Measurements from ENCODE around the gene ESF1.
"Not testable (repeated sequence)": the region's sequence is repeated elsewhere in the genome, so short reads cannot be mapped to it uniquely, and the experiment has no call there.

The ESF1 gene

DNA sequence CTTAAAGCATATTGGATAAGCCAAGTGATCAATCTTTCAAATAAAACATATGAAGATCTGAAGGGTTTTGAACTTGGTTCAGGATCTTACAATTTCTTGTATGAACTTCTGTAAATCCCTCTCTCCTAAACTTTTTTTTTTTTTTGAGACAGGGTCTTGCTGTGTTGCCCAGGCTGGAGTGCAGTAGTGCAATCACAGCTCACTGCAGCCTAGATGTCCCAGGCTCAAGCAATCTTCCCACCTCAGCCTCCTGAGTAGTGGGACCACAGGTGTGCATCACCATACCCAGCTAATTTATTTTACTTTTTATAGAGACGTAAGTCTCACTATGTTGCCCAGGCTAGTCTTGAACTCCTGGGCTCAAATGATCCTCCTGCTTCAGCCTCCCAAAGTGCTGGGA is 46.5 kb downstream of the ESF1 start:
- DNase-seq, result not testable (repeated sequence)

DNA sequence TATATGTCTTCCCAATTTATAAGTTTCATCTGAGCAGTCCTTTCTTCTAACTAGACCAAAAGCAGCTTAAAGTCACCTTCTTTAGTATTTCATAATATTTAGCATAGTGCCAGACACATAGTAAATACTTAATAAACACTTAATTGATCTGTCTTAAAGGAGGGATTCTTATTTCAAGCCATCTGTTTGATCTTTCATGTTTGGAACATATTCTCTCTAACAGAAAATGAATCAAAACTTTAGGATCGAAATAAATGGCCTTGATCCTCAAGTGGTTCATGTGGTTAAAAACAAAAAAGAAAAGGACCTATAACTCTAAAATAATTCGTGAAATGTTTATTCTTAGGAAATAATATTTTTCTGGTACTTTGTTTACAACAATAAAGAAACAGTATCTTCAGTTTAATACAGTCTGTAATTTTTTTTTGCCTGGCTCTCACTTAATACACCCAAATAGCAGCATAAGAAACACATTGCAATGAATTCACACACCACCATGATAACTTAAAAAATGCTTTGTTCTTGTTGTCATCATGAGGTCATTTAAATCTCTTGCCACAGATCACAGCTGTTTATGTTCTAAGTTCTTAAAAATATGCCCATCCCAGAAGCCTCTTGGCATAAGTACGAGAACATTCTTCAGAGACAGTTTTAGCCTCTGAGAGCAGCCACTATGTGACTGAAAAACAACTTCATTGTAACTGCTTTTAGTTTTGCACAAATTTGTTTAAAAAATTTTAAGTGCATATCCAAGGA is 48.1 kb downstream of the ESF1 start:
- DNase-seq, result no peak

DNA sequence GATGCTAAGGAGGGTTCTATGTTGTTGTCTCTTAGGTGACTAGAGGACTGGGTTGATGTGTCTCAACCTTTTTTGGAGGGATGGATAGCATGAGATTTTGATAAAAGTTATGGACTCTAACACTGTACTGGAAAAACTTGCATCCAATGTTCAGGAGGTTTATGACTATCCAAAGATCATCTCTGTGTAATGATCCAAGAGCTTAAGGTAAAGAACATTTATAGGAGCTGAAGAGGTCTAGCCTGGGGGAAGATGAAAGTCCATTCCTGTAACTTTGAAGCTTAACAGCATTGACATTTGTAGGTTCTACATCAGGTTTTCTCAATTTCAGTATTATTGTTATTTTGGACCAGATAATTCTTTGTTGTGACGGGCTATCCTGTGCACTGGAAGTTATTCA is 48.9 kb downstream of the ESF1 start:
- no peak for DNase-seq

DNA sequence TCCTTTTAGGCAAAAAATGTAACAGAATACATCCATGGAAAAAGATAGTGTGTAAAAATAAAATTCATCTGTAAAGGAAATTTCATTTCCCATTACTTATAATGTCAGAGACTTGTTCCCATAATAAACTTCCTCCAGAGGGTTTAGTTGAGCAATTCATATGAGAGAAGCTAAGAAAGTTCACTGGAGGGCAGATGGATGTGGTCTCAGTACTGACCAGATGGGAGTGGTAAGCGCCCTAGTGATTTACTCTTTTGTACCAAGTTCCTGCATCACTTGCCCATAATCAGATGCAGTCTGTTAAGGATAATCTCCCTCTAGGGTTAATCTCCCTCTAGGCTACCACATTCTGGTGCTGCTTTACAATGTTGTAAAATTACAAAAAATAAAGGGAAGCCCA is 61.7 kb downstream of the ESF1 start:
- DNase-seq, result no peak

DNA sequence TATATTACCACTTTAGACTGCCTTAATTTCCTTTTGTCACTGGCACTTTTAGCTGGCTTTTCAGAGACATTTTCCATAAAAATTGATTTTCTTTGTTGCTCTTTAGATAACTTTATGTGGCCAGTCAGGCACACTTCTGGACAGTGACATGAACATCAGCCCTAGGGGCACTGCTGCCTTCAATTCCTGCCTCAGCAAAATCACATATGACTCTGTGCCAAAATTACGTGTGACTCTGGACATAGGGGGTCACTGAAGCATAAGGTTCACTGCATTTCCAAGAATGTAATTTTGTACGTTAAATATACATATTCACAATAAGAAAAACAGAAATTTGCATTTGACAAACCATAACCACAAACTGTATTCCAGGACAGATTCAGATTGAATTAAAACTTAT is 66.5 kb downstream of the ESF1 start:
- no peak for DNase-seq

DNA sequence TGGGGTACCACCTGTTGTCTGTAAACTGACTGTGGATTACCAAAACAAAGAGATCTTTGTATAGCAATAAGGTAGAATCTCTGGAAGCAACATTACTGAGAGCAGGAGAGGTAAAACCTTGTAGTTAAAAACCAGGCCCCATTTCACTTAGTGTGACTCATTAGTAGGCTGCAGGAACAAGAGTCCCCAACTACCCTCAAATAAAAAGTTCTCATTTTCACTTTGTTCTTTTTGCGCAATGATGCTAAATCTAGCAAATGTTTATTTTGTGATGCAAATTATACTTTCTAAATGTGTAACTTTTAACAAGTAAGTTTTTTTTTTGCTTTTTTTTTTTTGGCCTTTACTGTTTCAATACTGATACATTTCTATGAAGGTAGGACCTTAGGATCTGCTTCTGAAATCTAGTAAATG is 67.1 kb downstream of the ESF1 start:
- DNase-seq, result peak in 1 of 5 experiments; percentile 17

DNA sequence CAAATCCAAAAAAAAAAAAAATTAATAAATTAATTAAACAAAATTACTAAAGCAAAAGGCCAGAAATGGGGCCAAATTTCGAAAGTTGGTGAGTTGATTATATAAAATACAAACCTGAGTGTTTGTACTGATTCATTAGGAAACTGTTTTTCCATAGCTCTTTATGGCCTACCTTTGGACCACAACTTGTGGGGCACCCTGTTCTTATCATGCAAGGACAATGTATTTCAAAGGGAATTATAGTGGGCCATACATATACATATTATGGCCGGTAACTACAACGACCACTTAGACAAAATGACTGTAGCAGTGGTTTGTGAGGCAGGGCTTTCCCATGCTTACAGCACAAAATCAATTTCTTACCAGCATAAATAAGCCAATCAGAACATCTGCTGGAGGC is 69.5 kb downstream of the ESF1 start:
- DNase-seq, result no peak

DNA sequence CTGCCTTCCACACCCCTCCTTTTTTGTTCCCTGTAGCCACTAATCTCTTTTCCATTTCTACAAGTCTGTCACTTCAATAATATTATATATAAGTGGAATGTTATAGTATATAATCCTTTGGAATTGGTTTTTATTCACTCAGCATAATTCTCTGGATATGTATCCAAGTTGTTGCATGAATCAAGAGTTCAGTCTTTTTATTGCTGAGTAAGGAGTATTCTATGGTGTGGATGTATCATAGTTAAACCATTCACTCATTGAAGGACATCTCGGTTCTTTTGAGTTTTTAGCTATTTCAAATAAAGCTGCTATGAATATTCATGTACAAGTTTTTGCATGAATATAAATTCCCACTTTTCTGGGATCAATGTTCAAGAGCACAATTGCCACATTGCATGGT is 76.5 kb downstream of the ESF1 start:
- no peak for DNase-seq

DNA sequence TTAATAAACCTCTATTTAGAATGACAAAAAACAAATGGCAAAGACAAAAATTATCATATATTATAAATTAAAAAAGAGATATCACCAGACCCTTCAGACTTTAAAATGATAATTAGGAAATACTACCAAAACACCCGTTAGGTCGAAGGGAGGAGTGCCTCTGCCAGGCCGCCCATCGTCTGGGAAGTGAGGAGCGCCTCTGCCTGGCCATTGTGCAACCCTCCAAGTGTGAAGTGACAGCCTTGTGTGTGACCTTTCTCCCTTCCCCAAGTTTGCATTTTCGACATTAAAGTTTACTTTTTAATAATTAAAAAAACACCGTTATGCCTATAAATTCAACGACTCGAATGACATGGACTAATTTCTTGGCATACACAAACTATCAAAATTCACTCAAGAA is 81.5 kb downstream of the ESF1 start:
- no peak for DNase-seq

DNA sequence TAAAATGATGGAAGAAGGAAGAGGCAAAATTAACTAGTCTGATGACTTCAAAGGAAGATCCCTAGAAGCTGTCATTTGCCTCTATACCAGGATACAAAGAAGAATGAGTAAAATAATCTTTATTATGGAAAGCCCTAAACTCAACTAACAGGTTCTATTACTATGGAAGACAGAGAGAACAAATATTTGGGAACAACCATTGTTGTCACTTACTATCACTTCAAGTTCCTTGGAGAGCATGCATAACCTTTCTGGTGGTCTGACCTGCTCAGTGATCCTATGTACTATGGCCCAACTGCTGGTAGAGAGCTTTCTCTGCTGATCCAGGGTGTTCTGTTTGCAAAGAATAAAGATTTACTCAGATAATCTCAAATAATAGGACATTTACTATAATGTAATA is 83.2 kb downstream of the ESF1 start:
- DNase-seq, result no peak

DNA sequence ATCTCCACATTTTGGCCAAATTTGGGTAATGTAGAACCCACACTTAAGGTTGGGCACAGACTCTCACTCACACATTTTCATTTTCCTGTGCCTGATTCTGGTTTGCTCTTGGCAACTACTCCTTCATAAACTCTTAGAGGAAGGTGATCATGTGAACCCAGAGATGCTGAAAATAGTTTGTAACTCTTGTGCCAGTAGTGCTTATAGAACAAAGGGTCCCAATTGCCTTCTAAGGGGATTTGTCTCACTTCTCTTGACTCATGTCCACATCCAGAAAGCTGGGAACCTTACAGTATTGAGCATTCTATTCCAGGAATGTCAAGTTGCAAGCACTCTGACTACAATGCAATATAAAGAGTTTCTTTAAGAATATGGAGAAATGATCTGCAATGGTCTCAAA is 84.0 kb downstream of the ESF1 start:
- DNase-seq, result no peak

DNA sequence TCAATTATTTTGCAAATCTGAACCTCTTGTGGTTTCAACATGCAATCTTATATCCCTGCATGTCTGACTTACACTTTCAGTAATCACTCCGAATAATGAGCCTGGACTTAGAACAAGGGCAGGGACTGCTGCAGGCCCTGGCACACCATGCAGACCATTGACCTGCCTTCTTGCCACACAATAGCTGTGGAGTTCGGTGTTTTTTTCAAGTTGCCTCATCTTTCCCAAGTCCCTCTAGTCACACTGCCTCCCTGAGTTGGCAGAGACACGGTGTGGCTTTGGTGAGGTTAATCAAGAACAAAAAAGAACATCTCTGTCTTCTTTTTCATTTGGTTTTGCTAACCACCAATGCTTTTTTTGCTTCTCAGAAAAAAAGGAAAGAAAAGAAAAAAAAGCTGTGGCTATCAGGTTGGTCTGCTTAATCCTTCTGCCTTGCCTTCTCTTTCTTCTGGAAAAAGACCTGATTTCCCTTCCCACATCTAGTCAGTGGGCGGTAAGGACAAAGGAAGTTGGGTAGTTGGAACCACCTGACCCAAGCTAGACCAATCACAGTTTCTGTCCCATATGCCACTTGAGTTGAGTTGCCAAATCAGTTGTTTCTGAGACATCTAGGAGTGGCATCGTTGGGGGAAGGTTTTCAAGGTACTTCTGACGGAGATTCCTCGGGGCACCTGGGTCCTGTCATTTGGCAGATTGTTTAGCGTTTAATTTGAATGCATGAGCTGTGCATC is 90.1 kb downstream of the ESF1 start:
- peak in 1 of 5 experiments; percentile 2 for DNase-seq

DNA sequence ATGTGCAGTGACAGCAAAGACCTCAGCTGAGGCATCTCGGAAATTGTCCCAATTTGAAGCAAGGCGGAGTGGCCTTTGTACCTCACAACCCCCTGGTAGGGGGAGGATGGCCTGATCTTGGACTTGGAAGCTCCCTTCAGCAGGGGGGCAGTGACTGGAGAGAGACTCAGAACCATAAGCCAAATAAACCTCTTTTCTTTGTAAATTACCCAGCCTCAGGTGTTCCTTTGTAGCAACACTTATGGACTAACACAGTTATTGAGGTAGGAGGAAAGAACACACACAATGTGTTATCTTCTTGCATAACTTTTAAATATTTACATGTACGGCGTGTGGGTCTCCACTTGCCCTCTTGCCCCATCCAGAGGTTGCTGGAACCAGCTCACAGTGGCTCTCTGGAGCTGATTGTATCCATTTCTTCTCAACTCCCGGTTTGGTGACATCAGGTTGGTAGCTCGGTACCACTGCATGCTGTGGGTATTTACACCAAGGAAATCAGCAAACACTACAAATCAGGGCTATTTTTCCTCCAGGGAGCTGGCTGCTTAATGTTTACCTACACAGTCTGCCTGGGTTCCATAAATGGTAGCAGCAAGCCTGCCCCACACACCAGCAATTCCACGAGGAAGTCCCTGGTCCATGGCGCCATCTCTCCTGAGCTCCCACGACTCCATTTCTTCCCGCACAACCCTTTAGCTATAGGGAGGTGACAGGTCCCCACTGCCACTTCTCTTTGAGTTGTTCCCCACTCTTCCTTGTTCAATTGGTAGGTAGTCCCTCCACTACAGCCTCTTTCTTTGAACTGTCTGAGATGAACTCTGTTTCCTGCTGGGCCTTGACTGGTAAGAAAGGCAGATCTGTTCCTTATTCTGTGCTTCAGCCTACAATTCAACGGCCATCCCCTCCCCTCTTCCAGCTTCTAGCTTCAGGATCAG is 91.7 kb downstream of the ESF1 start:
- no peak for DNase-seq

DNA sequence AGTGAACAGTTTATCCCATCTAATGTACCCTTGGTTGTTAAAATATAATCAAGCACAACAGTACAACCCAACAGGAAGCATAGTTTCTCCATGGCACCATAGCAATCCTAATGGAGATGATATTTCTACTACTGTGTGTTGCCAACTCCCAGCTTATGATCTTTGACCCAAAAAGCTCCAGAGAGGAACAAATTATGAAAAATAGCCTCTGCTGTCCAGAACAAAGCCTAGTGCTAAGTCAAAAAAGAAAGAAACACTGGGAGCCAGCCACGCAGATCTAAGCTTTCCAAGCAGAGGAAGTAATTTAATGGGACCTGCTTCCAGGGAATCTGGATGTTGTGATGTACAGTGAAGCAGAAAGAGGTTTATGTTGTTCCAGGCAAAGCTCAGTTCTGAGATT is 93.8 kb downstream of the ESF1 start:
- no peak for DNase-seq

DNA sequence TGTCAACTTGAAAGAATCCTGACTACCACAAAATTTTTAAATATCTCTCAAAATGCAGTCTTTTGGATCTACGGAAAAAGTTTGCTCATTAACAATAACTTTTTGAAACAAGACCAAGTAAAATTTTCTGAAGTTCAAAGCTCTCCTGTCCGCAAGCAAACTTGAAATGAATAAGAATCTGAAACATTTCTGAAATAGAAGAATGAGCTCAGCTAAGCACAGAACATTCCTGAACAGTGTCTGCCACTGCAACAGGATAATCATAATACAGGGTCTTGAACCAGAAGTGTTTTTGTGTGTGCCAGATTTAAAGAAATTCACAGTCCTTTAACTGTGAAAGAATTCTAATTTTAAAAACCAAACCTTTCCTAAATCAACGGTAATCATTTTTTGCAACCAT is 96.9 kb downstream of the ESF1 start:
- DNase-seq, result no peak

DNA sequence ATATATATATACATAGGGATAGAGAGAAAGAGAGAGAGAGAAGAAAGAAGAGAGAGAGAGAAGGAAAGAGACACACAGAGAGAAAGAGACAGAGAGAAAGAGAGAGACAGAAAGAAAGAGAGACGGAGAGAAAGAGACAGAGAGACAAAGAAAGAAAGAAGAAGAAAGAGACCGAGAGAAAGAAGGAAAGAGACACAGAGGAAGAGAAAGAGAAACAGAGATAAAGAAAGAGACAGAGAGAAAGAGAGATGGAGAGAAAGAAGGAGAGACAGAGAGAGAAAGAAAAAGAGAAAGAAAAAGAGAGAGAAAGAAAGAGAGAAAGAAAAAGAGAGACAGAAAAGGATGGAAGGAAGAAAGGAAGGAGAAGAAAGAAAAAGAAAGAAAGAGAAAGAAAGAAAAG is 99.1 kb downstream of the ESF1 start:
- DNase-seq, result no peak

DNA sequence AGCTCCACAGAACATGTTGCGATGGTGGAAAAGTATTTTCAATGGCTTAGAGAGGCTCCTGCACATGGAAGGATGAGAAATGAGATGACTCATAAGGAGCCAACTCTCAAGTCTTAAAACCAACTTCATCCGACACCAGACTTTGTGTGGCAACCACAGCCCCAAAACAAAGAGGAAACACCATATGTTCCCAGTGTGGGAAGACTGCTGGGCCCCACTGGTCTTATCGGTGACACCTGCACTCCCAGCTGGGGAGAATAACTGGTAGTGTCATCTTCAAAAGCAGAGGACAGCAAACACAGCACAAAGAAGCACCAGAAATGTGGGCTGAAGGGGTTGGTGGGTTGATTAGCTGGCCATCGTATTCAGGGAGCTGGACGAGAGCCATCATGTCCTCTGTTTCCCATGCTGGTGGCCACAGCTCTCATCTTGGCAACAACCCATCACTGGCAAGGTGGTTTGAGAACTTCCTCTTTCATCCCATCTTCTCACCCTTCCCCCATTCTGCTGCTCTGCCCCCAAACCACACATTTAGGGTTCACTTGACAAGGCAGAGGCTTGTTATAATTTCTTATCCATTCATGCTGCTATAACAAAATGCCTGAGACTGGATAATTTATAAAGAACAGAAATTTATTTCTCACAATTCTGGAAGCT is 100.0 kb downstream of the ESF1 start:
- DNase-seq, result peak in 1 of 5 experiments; percentile 45

DNA sequence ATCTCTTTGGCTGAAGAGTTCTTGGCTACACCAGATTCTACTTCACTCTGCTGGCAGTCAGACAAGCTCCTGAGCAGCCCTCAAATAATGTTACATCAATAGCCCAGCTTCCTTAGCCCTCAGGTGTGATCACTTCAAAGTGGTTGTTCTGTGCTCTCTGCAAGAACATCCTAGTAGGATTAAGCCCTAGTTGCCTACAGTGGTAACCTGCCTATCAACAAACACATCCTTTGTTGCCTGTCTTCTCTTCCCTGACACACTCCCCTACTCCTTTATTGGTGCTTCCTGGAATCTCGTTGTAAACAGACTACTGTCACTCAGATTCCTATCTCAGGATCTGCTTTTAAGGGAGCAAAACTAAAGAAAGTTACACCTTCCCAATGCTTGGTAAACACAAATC is 100.9 kb downstream of the ESF1 start:
- DNase-seq, result no peak

DNA sequence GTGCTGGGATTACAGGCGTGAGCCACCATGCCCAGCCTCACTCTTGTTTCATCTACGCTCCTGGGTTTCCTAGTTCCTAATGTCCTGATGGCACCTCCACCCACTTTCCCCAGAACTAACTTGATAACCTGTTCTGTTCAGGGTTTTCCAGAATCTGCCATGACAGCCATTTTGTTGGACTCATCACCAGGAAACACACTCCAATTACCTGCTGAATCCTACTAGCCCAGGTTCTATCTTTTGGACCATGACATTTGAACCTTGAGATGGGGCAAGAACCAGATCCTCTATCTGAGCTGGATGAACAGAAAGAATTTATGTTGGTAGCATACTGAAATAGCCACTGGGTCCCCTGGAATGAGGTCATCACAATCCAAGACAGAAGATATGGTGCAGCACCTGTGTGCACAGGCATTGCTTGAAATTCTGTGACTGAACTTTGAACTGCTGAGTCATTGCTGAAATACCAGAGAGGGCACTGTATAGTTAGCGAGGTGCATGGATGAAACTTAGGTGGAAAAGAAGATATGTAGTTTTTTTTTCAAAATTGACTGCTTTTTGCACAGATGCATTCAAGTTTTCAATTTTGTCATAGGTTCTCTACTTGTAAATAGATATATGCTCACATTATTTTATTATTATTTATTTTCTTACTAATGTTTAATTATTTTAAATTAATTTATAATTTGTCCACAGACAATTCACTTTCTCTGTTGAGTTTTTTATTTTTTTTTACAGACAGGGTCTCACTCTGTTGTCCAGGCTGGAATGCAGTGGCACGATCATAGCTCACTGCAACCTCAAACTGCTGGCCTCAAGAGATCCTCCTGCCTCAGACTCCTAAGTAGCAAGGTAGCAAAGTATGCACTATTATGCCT is 103.2 kb downstream of the ESF1 start:
- peak in 1 of 5 experiments; percentile 57 for DNase-seq

DNA sequence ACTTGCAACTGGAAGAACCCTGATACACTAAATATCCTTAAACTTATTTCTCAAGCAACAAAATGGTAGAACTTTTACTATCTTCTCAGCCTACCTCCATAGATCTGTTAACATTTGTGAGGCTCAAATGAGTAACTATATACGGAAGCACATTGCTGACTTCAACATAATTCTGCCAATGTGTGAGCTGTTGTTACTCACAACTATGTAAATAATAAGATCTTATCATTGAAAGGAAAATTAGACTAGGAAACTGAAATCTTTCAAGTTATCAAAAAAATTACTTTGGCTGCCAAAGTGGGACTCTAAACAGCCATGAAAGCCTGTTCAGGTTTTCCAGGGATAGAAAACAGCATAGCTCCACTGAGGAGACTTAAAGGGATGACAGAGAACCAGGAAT is 105.8 kb downstream of the ESF1 start:
- peak in 1 of 5 experiments; percentile 16 for DNase-seq

DNA sequence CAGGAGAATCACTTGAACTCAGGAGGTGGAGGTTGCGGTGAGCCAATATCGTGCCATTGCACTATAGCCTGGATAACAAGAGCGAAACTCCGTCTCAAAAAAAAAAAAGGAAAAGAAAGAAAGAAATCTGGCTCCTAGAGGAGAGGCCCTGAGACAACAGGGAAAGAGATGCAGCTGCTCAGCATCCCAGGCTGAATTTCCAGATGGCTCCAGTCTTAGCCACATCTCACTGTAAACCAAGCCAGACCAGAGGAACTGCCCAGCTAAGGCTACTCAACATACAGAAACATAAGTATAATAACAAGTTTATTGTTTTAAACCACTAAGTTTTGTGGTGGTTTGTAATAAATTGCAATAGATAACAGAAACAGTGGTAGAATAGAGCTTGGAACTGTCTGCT is 107.5 kb downstream of the ESF1 start:
- DNase-seq, result no peak

DNA sequence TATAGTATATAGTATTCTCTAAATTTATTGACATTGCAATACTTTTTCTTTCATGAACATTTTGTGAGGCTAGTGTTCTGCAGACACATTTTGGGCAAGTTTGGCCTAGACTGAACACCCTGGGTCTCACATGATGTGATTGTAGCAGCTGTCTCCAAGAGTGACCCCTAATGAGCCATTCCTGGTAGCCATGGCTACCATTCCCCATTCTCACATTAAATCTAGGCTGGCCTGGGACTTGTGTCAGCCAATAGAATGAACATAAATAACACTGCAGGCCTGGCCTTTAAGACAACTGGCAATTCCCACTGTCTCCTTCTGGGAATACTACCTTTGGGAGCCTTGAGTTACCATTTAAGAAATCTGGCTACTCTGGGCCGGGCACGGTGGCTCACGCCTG is 108.0 kb downstream of the ESF1 start:
- DNase-seq, result no peak
